CD14-positive monocyte (primary cell): Measurements from ENCODE around the gene CRNN. TPM values are rescaled to one million over a fixed set of nuclear protein-coding genes. Genes with fewer than 3 reads are reported as not detected.
A peak's percentile ranks its signal among the peaks of the same experiment; 100 is the strongest.

Experiments used
- DNase-seq, 3 donors: peaks; one replicate each; pipeline ENCODE4 v3.0.0-alpha.2; 2011 to 2022
- H2AFZ ChIP-seq: 2 replicates; pipeline ENCODE4 v1.6.0; 2012; ENCODE audit warnings: mild to moderate bottlenecking, low read depth, low read length, inconsistent platforms; ENCODE audit not compliant: insufficient read depth, poor library complexity, severe bottlenecking
- H3K27ac ChIP-seq, 2 donors: 1 replicate in 1 of 2; 2 replicates in 1 of 2; pipeline ENCODE4 v1.5.1; 2012 to 2013; ENCODE audit warnings: low read length in 2 of 2, control low read depth in 1 of 2, inconsistent platforms in 1 of 2, low read depth in 1 of 2, mild to moderate bottlenecking in 1 of 2
- H3K27me3 ChIP-seq, 2 donors: one replicate each; pipeline versions ENCODE4 v1.6.0 to v1.6.1; 2011 to 2013; ENCODE audit warnings: low read length in 2 of 2; ENCODE audit not compliant: control insufficient read depth in 2 of 2, insufficient read depth in 2 of 2
- H3K36me3 ChIP-seq, 2 donors: replicated peaks in 1 of 2; 1 replicate in 1 of 2; 2 replicates in 1 of 2; pipeline versions ENCODE4 v1.5.1 to v1.6.1; 2012 to 2013; ENCODE audit warnings: low read length in 2 of 2, control low read depth in 1 of 2, inconsistent platforms in 1 of 2, mild to moderate bottlenecking in 1 of 2; ENCODE audit not compliant: insufficient read depth in 2 of 2, control insufficient read depth in 1 of 2
- H3K4me1 ChIP-seq, 2 donors: 1 replicate in 1 of 2; 2 replicates in 1 of 2; pipeline versions ENCODE4 v1.5.1 to v1.6.1; 2012 to 2013; ENCODE audit warnings: low read length in 2 of 2, control low read depth in 1 of 2, inconsistent platforms in 1 of 2, mild to moderate bottlenecking in 1 of 2, moderate library complexity in 1 of 2; ENCODE audit not compliant: insufficient read depth in 2 of 2, control insufficient read depth in 1 of 2
- H3K4me2 ChIP-seq: replicated peaks from 2 replicates; pipeline ENCODE3; 2012; ENCODE audit warnings: low read length, moderate library complexity, mild to moderate bottlenecking; ENCODE audit not compliant: poor library complexity, severe bottlenecking; ENCODE audit errors: extremely low read depth
- H3K4me3 ChIP-seq, 3 experiments: fragments of 200-600 bp in 1 of 3; sonication (generic) in 1 of 3; replicated peaks in 1 of 3; 1 replicate in 2 of 3; 2 replicates in 1 of 3; pipeline ENCODE4 v1.5.1; 2011 to 2013; ENCODE audit warnings: low read length in 3 of 3, mild to moderate bottlenecking in 3 of 3, control low read depth in 2 of 3, low read depth in 2 of 3, inconsistent platforms in 1 of 3, moderate library complexity in 1 of 3
- H3K79me2 ChIP-seq: 2 replicates; pipeline ENCODE4 v1.6.0; 2012; ENCODE audit warnings: mild to moderate bottlenecking, control low read depth, inconsistent platforms, low read length, moderate library complexity; ENCODE audit not compliant: insufficient read depth
- H3K9ac ChIP-seq: 2 replicates; pipeline ENCODE4 v1.6.0; 2017; ENCODE audit warnings: low read length, mild to moderate bottlenecking; ENCODE audit not compliant: insufficient read depth, poor library complexity, severe bottlenecking
- H3K9me3 ChIP-seq, 2 donors: replicated peaks in 1 of 2; 1 replicate in 1 of 2; 2 replicates in 1 of 2; pipeline versions ENCODE4 v1.5.1 to v1.6.1; 2012 to 2013; ENCODE audit warnings: low read length in 2 of 2, control low read depth in 1 of 2; ENCODE audit not compliant: control insufficient read depth in 1 of 2, insufficient read depth in 1 of 2
- H4K20me1 ChIP-seq: 2 replicates; pipeline ENCODE4 v1.6.0; 2012; ENCODE audit warnings: mild to moderate bottlenecking, low read length, control low read depth, moderate library complexity; ENCODE audit not compliant: insufficient read depth
- H3K27ac Mint-ChIP-seq, 7 donors: one replicate each; pipeline ENCODE4 v1.8.0; 2020; ENCODE audit warnings: mild to moderate bottlenecking in 7 of 7, mixed read lengths in 7 of 7, moderate library complexity in 6 of 7, inconsistent platforms in 2 of 7
- H3K27me3 Mint-ChIP-seq, 3 donors: one replicate each; pipeline ENCODE4 v1.8.0; 2021 to 2022; ENCODE audit warnings: low read depth in 3 of 3, mild to moderate bottlenecking in 3 of 3, mixed read lengths in 3 of 3, moderate library complexity in 3 of 3, inconsistent platforms in 1 of 3
- H3K36me3 Mint-ChIP-seq, 2 donors: one replicate each; pipeline ENCODE4 v1.8.0; 2020; ENCODE audit warnings: mixed read lengths in 2 of 2, inconsistent platforms in 1 of 2, mild to moderate bottlenecking in 1 of 2
- H3K4me1 Mint-ChIP-seq: one replicate; pipeline ENCODE4 v1.8.0; 2020; ENCODE audit warnings: mild to moderate bottlenecking, mixed read lengths
- H3K4me3 Mint-ChIP-seq, 2 donors: one replicate each; pipeline ENCODE4 v1.8.0; 2020; ENCODE audit warnings: mild to moderate bottlenecking in 2 of 2, mixed read lengths in 2 of 2, moderate library complexity in 1 of 2
- H3K9me3 Mint-ChIP-seq, 7 donors: one replicate each; pipeline ENCODE4 v1.8.0; 2020 to 2022; ENCODE audit warnings: mixed read lengths in 7 of 7, mild to moderate bottlenecking in 6 of 7, moderate library complexity in 6 of 7, inconsistent platforms in 2 of 7
- CTCF ChIP-seq: fragments of 200-600 bp; IDR thresholded peaks from one replicate; pipeline ENCODE4 v1.8.0; 2022; ENCODE audit warnings: antibody characterized with exemption, mild to moderate bottlenecking
- WGBS: methylation state at CpG from one replicate; pipeline ENCODE4 v1.1.5; 2013; ENCODE audit warnings: missing lambda C conversion rate; ENCODE audit not compliant: insufficient coverage; 5-methylcytosine and 5-hydroxymethylcytosine counted together
- intact Hi-C, 2 donors: fragments of 100-400 bp; cut with micrococcal nuclease; formaldehyde crosslinking; loops; one replicate each; pipeline versions ENCODE4 v1.15.0 to v1.15.1; 2023
- polyA plus RNA-seq, 3 donors: library from polyadenylated mRNA; depleted of rRNA in 1 of 3; unstranded in 2 of 3; stranded (reverse) in 1 of 3; fragments of 300-500 nt in 2 of 3; fragments of >200 nt in 1 of 3; fragmentation: Illumina TruSeq in 2 of 3; gene quantifications; 1 replicate in 2 of 3; 2 replicates in 1 of 3; pipeline ENCODE4 v1.2.3, GENCODE V29; 2012 to 2021

CRNN gene
- polyA plus RNA-seq, 3 donors = not detected

GRCh38 chr1:152461544-152461943, 47.5 kb upstream of the CRNN start:
- H3K9me3 Mint-ChIP-seq = peaks cover 0 to 11% (median 3%) of the 10 kb centered on the region in 7 donors
- H3K79me2 ChIP-seq = no peaks in the 10 kb centered on the region
- H3K4me3 ChIP-seq = no peak overlapping the region
- no peak overlapping the region for H3K4me3 Mint-ChIP-seq
- no peak overlapping the region for H3K27ac ChIP-seq
- intact Hi-C loops = no loop called here
- 0% methylated on average over 1 of the region's 6 CpGs for WGBS
- H3K36me3 Mint-ChIP-seq = no peaks in the 10 kb centered on the region
- peak; percentile 49 to 69 (median 68) for DNase-seq
- peaks cover 0 to 3% of the 10 kb centered on the region in 2 donors for H3K9me3 ChIP-seq
- H2AFZ ChIP-seq = no peak overlapping the region
- no peak overlapping the region for H3K9ac ChIP-seq
- peaks cover 0 to 5% of the 10 kb centered on the region in 2 donors for H3K27me3 ChIP-seq
- peaks cover 3 to 7% (median 4%) of the 10 kb centered on the region in 3 donors for H3K27me3 Mint-ChIP-seq
- H4K20me1 ChIP-seq = no peaks in the 10 kb centered on the region
- H3K27ac Mint-ChIP-seq = no peak overlapping the region
- H3K4me1 ChIP-seq = peaks cover 6 to 12% of the 10 kb centered on the region in 2 donors
- peak; percentile 73 for TF ChIP-seq CTCF
- H3K4me1 Mint-ChIP-seq = peaks cover 23% of the 10 kb centered on the region
- no peak overlapping the region for H3K4me2 ChIP-seq
- no peaks in the 10 kb centered on the region for H3K36me3 ChIP-seq

GRCh38 chr1:152460529-152460899, 46.5 kb upstream of the CRNN start:
- DNase-seq = no peak
- Histone ChIP-seq H3K9ac (no peak overlapping the region), H3K79me2 (no peaks in the 10 kb centered on the region), H3K4me2 (peak overlapping the region; percentile 75), H4K20me1 (no peaks in the 10 kb centered on the region), H3K4me1 (peaks cover 6 to 12% of the 10 kb centered on the region in 2 donors), H3K9me3 (no peaks in the 10 kb centered on the region), H3K27ac (peak overlapping the region in 1 of 2 donors; percentile 82), H2AFZ (peak overlapping the region; percentile 87), H3K36me3 (no peaks in the 10 kb centered on the region), H3K4me3 (peak overlapping the region in 1 of 3 experiments; percentile 73), H3K27me3 (no peaks in the 10 kb centered on the region)
- peaks cover 0 to 5% (median 1%) of the 10 kb centered on the region in 7 donors for H3K9me3 Mint-ChIP-seq
- peaks cover 23% of the 10 kb centered on the region for H3K4me1 Mint-ChIP-seq
- WGBS = 64% methylated on average over 2 of the region's 3 CpGs
- H3K27me3 Mint-ChIP-seq = peaks cover 0 to 10% (median 4%) of the 10 kb centered on the region in 3 donors
- H3K27ac Mint-ChIP-seq = peak overlapping the region in 3 of 7 donors; percentile 63 to 91 (median 88)
- peak; percentile 50 for TF ChIP-seq CTCF
- peak overlapping the region in 1 of 2 donors; percentile 13 for H3K4me3 Mint-ChIP-seq
- no peaks in the 10 kb centered on the region for H3K36me3 Mint-ChIP-seq
- intact Hi-C loops = no loop called here
